OCI-M2 (cell line): ENCODE data around the gene FETUB.
"Not testable (repeated sequence)": the region's sequence is repeated elsewhere in the genome, so short reads cannot be mapped to it uniquely, and the experiment has no call there.

ENCODE experiments used
- DNase-seq: peaks from one replicate; lab custom pipeline; 2025; ENCODE audit not compliant: unreplicated experiment; lab: John Stamatoyannopoulos, UW

Gene FETUB

GRCh38 chr3:186668426-186668825, 28.2 kb downstream of the FETUB start:
- DNase-seq = no peak

- DNase-seq = no peak
These were observed 29.3 kb downstream of the FETUB start for GRCh38 chr3:186669378-186670084.

GRCh38 chr3:186670155-186670554, 30.0 kb downstream of the FETUB start:
- DNase-seq = no peak

GRCh38 chr3:186671051-186671450, 30.9 kb downstream of the FETUB start:
- no peak for DNase-seq

- no peak for DNase-seq
These were observed 38.4 kb downstream of the FETUB start for GRCh38 chr3:186678604-186679003.

- DNase-seq = no peak
These were observed 39.0 kb downstream of the FETUB start for GRCh38 chr3:186679151-186679550.

GRCh38 chr3:186680869-186681268, 40.7 kb downstream of the FETUB start:
- no peak for DNase-seq

GRCh38 chr3:186682812-186683211, 42.6 kb downstream of the FETUB start:
- no peak for DNase-seq

GRCh38 chr3:186683979-186684378, 43.8 kb downstream of the FETUB start:
- no peak for DNase-seq

GRCh38 chr3:186686475-186686874, 46.3 kb downstream of the FETUB start:
- not testable (repeated sequence) for DNase-seq

- DNase-seq = no peak
These were observed 47.0 kb downstream of the FETUB start for GRCh38 chr3:186687120-186687651.

- DNase-seq = not testable (repeated sequence)
These were observed 50.1 kb downstream of the FETUB start for GRCh38 chr3:186690304-186690703.

GRCh38 chr3:186691676-186692075, 51.5 kb downstream of the FETUB start:
- DNase-seq = no peak

GRCh38 chr3:186693843-186694242, 53.6 kb downstream of the FETUB start:
- no peak for DNase-seq

- DNase-seq = no peak
These were observed 54.3 kb downstream of the FETUB start for GRCh38 chr3:186694288-186695032.

- DNase-seq = no peak
These were observed 56.3 kb downstream of the FETUB start for GRCh38 chr3:186696522-186696921.

GRCh38 chr3:186697510-186697909, 57.3 kb downstream of the FETUB start:
- DNase-seq = no peak

- DNase-seq = no peak
These were observed 60.1 kb downstream of the FETUB start for GRCh38 chr3:186700267-186700666.

GRCh38 chr3:186702451-186702850, 62.3 kb downstream of the FETUB start:
- not testable (repeated sequence) for DNase-seq
